K562 (cell line): ENCODE data around the gene UCN. TPM values are rescaled to one million over a fixed set of nuclear protein-coding genes. Genes with fewer than 3 reads are reported as not detected.

ENCODE experiments used
- CBFA2T3 ChIP-seq: fragments of 450-650 bp; IDR thresholded peaks from 2 replicates; pipeline ENCODE4 v1.6.1; 2017
- CBX2 ChIP-seq: fragments of 200-600 bp; sonication (generic); IDR thresholded peaks from one replicate; pipeline ENCODE4 v1.6.1; 2012; ENCODE audit warnings: mild to moderate bottlenecking, low read length, inconsistent platforms; ENCODE audit not compliant: insufficient read depth, poor library complexity, severe bottlenecking
- CBX5 ChIP-seq: IDR thresholded peaks from 2 replicates; pipeline ENCODE4 v1.6.1; 2014; ENCODE audit warnings: low read depth, borderline replicate concordance
- CREB3 ChIP-seq: fragments of 450-650 bp; conservative IDR thresholded peaks from 2 replicates; pipeline ENCODE4 v1.6.1; 2016; ENCODE audit warnings: missing genetic modification characterization, low read depth, mild to moderate bottlenecking, missing compliant biosample characterization, moderate library complexity
- CREBBP ChIP-seq: IDR thresholded peaks from one replicate; pipeline ENCODE4 v1.6.1; 2012; ENCODE audit warnings: low read depth, mild to moderate bottlenecking, control low read depth, inconsistent platforms, low read length
- DPF2 ChIP-seq: fragments of 450-650 bp; IDR thresholded peaks from 2 replicates; pipeline ENCODE4 v1.6.1; 2016
- ETV6 ChIP-seq, 3 experiments: fragments of 150-350 bp in 1 of 3; sonication (generic) in 1 of 3; formaldehyde crosslinking in 1 of 3; IDR thresholded peaks; 2 replicates each; pipeline versions ENCODE4 v1.6.1 to v1.8.0; 2014 to 2022; ENCODE audit warnings: borderline replicate concordance in 2 of 3, low read depth in 2 of 3, antibody characterized with exemption in 1 of 3, low read length in 1 of 3, mild to moderate bottlenecking in 1 of 3, missing genetic modification reagents in 1 of 3
- EWSR1 ChIP-seq: fragments of 450-650 bp; IDR thresholded peaks from 2 replicates; pipeline ENCODE4 v1.6.1; 2018; ENCODE audit warnings: borderline replicate concordance, mild to moderate bottlenecking, low read depth, moderate library complexity; ENCODE audit not compliant: partially characterized antibody
- FOXJ3 ChIP-seq: sonication (generic); formaldehyde crosslinking; IDR thresholded peaks from 2 replicates; pipeline ENCODE4 v1.4.0; 2020; ENCODE audit warnings: mild to moderate bottlenecking, missing genetic modification reagents
- HDAC2 ChIP-seq: fragments of 450-650 bp; IDR thresholded peaks from 2 replicates; pipeline ENCODE4 v1.6.1; 2016; ENCODE audit warnings: mild to moderate bottlenecking
- ILF3 ChIP-seq: fragments of 450-650 bp; IDR thresholded peaks from 2 replicates; pipeline ENCODE4 v1.6.1; 2018; ENCODE audit warnings: antibody characterized with exemption, mild to moderate bottlenecking, moderate library complexity, borderline replicate concordance
- JUN ChIP-seq, 2 experiments: sonication (generic) in 1 of 2; formaldehyde crosslinking in 1 of 2; IDR thresholded peaks; 2 replicates each; pipeline versions ENCODE4 v1.6.1 to v1.8.0; 2012 to 2022; ENCODE audit warnings: borderline replicate concordance in 2 of 2, mild to moderate bottlenecking in 2 of 2, improper control_type of control experiment in 1 of 2, low read depth in 1 of 2, low read length in 1 of 2, missing genetic modification reagents in 1 of 2
- KAT7 ChIP-seq: sonication (generic); formaldehyde crosslinking; IDR thresholded peaks from 2 replicates; pipeline ENCODE4 v1.8.0; 2022; ENCODE audit warnings: missing genetic modification reagents, mild to moderate bottlenecking, borderline replicate concordance
- NEUROD1 ChIP-seq: fragments of 150-350 bp; IDR thresholded peaks from 2 replicates; pipeline ENCODE4 v1.6.1; 2014; ENCODE audit warnings: borderline replicate concordance, low read length, low read depth; ENCODE audit not compliant: partially characterized antibody
- PURB ChIP-seq: sonication (generic); formaldehyde crosslinking; IDR thresholded peaks from 2 replicates; pipeline ENCODE4 v1.9.0; 2021; ENCODE audit warnings: low read depth, mild to moderate bottlenecking, missing genetic modification reagents
- RAD51 ChIP-seq: fragments of 450-650 bp; IDR thresholded peaks from 2 replicates; pipeline ENCODE4 v1.7.1; 2016; ENCODE audit warnings: low read depth, mild to moderate bottlenecking, borderline replicate concordance
- RNF2 ChIP-seq: sonication (generic); IDR thresholded peaks from 2 replicates; pipeline ENCODE4 v1.6.1; 2016
- TFAP4 ChIP-seq: sonication (generic); formaldehyde crosslinking; IDR thresholded peaks from 2 replicates; pipeline ENCODE4 v1.8.0; 2022; ENCODE audit warnings: missing genetic modification reagents, mild to moderate bottlenecking, moderate library complexity, borderline replicate concordance
- THRAP3 ChIP-seq: fragments of 450-650 bp; IDR thresholded peaks from 2 replicates; pipeline ENCODE4 v1.6.1; 2016; ENCODE audit warnings: mild to moderate bottlenecking, inconsistent platforms, borderline replicate concordance
- THRB ChIP-seq: fragments of 450-650 bp; formaldehyde crosslinking; conservative IDR thresholded peaks from 2 replicates; pipeline ENCODE4 v1.4.0; 2022; ENCODE audit warnings: mild to moderate bottlenecking, missing genetic modification characterization
- TRIM28 ChIP-seq: fragments of 450-650 bp; IDR thresholded peaks from 2 replicates; pipeline ENCODE4 v1.6.1; 2017
- XRCC3 ChIP-seq: fragments of 450-650 bp; IDR thresholded peaks from 2 replicates; pipeline ENCODE4 v1.6.1; 2017; ENCODE audit warnings: mild to moderate bottlenecking, moderate library complexity
- XRCC5 ChIP-seq: fragments of 200-400 bp; formaldehyde crosslinking; IDR thresholded peaks from 2 replicates; pipeline ENCODE4 v1.6.1; 2017; ENCODE audit warnings: low read depth, mild to moderate bottlenecking, low read length
- ZC3H4 ChIP-seq: sonication (generic); formaldehyde crosslinking; IDR thresholded peaks from 2 replicates; pipeline ENCODE4 v1.9.0; 2021; ENCODE audit warnings: missing genetic modification reagents, borderline replicate concordance
- ZFX ChIP-seq: sonication (generic); formaldehyde crosslinking; IDR thresholded peaks from 2 replicates; pipeline ENCODE4 v1.8.0; 2022; ENCODE audit warnings: mild to moderate bottlenecking, missing genetic modification reagents, moderate library complexity
- ZNF274 ChIP-seq: IDR thresholded peaks from 2 replicates; pipeline ENCODE4 v1.6.1; 2011; ENCODE audit warnings: low read depth, mild to moderate bottlenecking, low read length, moderate library complexity, borderline replicate concordance
- ZNF780A ChIP-seq: fragments of 250-450 bp; sonication (Bioruptor Pico); IDR thresholded peaks from 2 replicates; pipeline ENCODE4 v1.5.0; 2021; ENCODE audit warnings: mild to moderate bottlenecking
- polyA plus RNA-seq, 8 experiments: library from polyadenylated mRNA; depleted of rRNA in 4 of 8; stranded (reverse) in 5 of 8; unstranded in 3 of 8; fragments of >200 nt; fragmentation: Nextera tagmentation in 2 of 8; fragmentation: Illumina TruSeq in 1 of 8; extraction: Ambion mirVana in 2 of 8; extraction: Trizol in 1 of 8; gene quantifications; 2 replicates each; pipeline versions ENCODE4 v1.2.1 to v1.2.3, GENCODE V29; 2011 to 2014; ENCODE audit warnings: inconsistent platforms in 1 of 8, missing spikeins in 1 of 8
- total RNA-seq, 7 experiments: library from RNA; depleted of rRNA in 6 of 7; stranded (reverse); fragments of >200 nt in 6 of 7; fragmentation: Illumina TruSeq in 2 of 7; extraction: Trizol in 2 of 7; gene quantifications; 2 replicates each; pipeline versions ENCODE4 v1.2.1 to v1.2.3, GENCODE V29; 2011 to 2021; ENCODE audit warnings: low replicate concordance in 1 of 7

Gene UCN
- total and polyA plus RNA-seq, 9 of the 15 experiments (the other 6 are each of a cell fraction or from before 2014, with no cell fraction given): 0.10 to 2.7 (median 0.43) TPM

DNA sequence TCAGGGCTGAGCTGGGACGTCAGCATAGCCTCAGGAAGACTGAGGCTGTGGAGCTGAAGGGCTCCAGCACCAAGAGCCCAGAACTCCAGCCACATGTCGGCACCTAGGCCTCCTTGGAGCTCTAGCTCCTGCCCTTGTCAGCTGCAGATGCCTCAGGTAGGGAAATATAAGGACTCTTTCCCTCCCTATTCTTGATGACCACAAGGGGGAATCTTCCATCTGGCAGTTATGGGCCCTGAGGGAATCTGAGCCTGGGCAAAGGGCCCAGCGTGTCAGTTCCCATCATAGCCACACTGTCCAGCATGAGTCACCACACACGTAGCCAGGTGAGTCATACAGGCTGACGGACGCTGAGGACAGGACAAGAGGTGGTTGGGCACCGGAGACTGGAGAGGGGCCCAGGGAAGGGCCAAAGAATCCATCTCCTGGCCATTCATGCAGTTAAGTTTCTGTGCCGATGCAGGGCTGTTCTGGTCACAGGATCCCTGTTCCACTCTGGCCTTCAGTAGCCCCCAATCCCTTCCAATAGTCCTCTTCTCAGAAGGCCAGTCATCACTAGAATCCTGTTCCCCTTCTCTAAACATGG is 12.8 kb upstream of the UCN start (continued):
- TF ChIP-seq XRCC3 (no peak), TRIM28 (no peak), ILF3 (no peak), PURB (no peak), FOXJ3 (CRISPR knock-in tag) (no peak), ZC3H4 (CRISPR knock-in tag) (no peak), ZNF274 (no peak), CBX5 (no peak), EWSR1 (no peak), CBX2 (no peak), KAT7 (CRISPR knock-in tag) (no peak), CREB3 (tag) (no peak), ETV6 (IDR thresholded peaks at IDR 0.05; ENCODE audit: borderline replicate concordance in 1 of 2, low read depth in 2 of 2, low read length in 1 of 2) (no peak), ETV6 (CRISPR knock-in tag; IDR thresholded peaks at IDR 0.05; ENCODE audit: borderline replicate concordance) (no peak), JUN (IDR thresholded peaks at IDR 0.05; ENCODE audit: borderline replicate concordance, low read depth, low read length) (peak; percentile 100), JUN (CRISPR knock-in tag; IDR thresholded peaks at IDR 0.05; ENCODE audit: borderline replicate concordance) (no peak), CBFA2T3 (0 out of 2 replicates have a peak, but pooled peaks have one; percentile 17), ZNF780A (CRISPR knock-in tag) (no peak), TFAP4 (CRISPR knock-in tag) (peak; percentile 86), ZFX (CRISPR knock-in tag) (peak; percentile 58), NEUROD1 (peak; percentile 54), XRCC5 (peak; percentile 77; the same call in 1 of the 2 replicates), RNF2 (no peak), RAD51 (no peak), THRB (CRISPR knock-in tag) (no peak), HDAC2 (peak; percentile 50; the same call in 1 of the 2 replicates), THRAP3 (no peak), CREBBP (no peak), DPF2 (peak; percentile 90)
